ENCODE data around the gene PPP2R2D.

The PPP2R2D gene

GRCh38 chr10:132006966-132007365 lies 106.2 kb downstream of the PPP2R2D start:
- POLR2A ChIA-PET: no interaction called here
- DNase-seq (ENCODE audit: extremely low spot score): no peak
- CTCF ChIA-PET: interaction anchor here (1.2 kb wide), 1 partner anchor 16 kb away, joined by 3 read pairs; no protein-coding TSS in a partner anchor
- TF ChIP-seq CTCF (IDR thresholded peaks at IDR 0.05; ENCODE audit: control extremely low read depth, extremely low read depth, low read depth, missing control alignments): no peak

- ChIA-PET POLR2A (no interaction called here), CTCF (interaction anchor here (1.2 kb wide), 1 partner anchor 15 kb away, joined by 3 read pairs; no protein-coding TSS in a partner anchor)
- DNase-seq (ENCODE audit: extremely low spot score): no peak
- no peak for TF ChIP-seq CTCF (IDR thresholded peaks at IDR 0.05; ENCODE audit: control extremely low read depth, extremely low read depth, low read depth, missing control alignments)
Measured at GRCh38 chr10:132007681-132008080, 106.9 kb downstream of the PPP2R2D start.
